Amniotic stem cell (primary cell): Measurements from ENCODE around the gene ARV1.

Experiments
- DNase-seq: peaks from one replicate; lab custom pipeline; 2025; lab: John Stamatoyannopoulos, UW

Gene ARV1

GRCh38 chr1:230978491-230979388 lies at the start of gene ARV1, which contains the start of gene TTC13:
TSS of gene ARV1 (plus strand) at chr1:230979094. CDS start at chr1:230979106, 12 bp downstream.
TSS of gene TTC13 (minus strand) at chr1:230978861. CDS start at chr1:230978830, 31 bp downstream.
- peak; percentile 95 for DNase-seq

DNA sequence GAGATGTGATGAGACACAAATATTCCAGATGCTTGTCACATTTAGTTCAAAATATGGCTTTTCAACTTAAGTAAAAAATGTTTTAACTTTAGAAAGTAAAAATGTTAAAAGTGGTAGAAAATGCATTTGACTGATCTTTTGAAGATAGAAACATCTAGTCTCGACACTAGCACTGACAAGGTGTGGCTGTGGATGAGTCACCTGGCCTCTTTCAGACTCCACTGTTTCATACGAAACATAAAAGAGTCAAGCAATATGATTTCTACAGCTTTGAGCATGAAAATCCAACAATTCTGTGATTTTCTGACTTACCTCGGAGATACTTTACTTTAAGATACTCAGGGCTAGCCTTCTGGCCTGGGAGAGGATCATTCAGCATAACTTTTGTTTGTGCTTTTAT lies 47.9 kb upstream of the ARV1 start:
- DNase-seq, result no peak

DNA sequence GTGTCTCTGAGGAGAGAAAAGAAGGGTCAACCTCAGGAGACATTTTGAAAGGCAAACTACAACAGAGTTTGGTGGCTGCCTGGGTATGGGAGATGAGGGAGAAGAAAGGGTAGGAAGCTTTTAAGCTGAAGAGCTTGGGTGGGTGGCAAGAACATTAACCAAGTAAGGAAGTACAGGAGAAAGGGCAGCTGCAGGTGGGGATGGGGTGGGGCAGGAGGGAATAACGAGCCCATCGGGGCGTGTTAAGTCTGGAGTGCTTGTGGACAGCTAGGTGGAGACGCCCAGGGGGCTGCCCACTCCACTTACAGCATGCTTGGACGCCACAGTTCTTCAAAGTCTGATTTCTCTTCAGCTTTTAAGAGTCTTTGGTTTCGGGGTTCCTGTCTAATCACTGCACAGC lies 43.0 kb upstream of the ARV1 start:
- DNase-seq, result no peak

DNA sequence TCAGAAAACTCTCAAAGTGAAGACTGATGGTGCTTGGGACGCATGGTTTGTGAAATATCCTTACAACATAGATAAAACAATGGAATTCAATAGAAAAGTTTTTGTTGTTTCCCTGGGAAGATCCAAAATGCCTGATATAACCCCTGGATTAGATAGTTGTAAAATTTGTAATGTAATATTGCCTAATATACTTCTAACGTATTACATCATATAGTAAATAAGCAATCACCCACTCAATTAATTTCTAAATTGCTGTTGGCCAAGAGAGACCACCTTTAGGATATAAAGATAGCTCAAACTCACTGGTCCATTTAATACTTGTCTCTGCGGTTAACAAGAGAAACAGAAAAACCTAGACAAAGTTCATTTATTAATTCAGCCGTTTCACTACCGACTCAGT lies 42.4 kb upstream of the ARV1 start:
- no peak for DNase-seq

- peak; percentile 1 for DNase-seq
These were observed 41.5 kb upstream of the ARV1 start for GRCh38 chr1:230937371-230937770.

- DNase-seq, result no peak
These were observed 39.9 kb upstream of the ARV1 start for GRCh38 chr1:230938924-230939368.

DNA sequence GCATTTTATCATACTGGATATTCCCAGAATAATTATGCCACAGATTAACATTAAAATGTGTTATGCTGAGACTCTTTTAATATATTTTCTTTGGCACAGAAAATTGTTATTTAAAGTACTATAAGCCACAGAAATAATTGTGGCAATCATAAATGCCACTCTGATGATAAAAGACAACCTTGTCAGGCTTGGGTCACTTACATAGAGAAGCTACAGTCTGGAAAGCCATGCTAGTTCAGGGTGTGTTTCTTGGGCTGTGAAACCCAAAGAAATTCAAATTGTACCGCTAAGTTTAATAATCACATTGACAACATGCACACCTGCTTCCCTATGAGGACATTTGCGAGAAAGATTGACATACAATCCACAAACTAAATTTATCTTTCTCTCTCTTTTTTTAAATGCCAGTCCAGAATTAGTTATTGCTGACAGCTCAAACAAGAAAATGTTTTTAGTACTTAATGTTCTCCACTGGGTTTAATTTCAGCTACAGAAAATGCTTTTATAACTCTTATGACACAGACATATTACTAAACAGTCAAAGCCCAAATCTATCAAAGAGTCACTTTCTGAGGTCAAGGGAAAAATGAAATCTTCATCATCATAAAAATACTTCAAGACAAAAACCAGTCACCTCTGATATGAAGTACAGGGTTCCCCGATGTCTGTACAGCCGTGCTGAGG lies 38.9 kb upstream of the ARV1 start:
- DNase-seq, result no peak

DNA sequence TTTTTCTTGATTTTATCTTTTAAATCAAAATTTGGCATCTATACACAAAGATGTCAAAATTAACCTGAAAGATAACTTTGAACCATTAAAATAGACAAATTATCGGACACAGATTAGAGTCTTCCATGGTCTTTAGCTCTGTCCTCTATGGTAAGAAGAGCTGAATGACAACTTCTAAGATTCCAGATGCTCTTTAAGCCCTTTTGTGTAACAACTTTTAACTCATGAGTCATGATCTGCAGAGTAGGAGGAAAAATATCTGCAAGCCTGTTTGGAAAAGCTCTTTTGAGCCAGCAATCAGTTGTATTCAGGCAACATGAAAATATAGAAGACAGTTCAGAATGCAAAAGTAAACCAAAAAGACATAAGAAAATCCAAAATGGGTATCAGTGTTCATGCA lies 38.0 kb upstream of the ARV1 start:
- DNase-seq, result peak; percentile 5

DNA sequence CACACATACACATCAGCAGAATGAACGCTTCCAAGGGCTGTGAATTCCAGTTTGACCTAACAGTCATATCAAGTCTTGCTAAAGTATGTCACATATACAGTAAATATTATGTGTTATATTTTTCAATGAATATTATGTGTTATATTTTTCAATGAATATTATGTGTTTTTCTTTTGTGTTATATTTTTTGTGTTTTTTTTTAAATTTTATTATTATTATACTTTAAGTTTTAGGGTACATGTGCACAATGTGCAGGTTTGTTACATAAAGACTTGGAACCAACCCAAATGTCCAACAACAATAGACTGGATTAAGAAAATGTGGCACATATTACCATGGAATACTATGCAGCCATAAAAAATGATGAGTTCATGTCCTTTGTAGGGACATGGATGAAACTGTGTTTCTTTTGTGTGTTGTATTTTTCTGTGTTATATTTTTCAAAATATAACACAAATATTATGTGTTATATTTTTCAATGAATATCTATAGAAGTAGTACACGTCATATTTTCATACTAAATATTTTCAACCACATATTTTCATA lies 35.8 kb upstream of the ARV1 start:
- no peak for DNase-seq

DNA sequence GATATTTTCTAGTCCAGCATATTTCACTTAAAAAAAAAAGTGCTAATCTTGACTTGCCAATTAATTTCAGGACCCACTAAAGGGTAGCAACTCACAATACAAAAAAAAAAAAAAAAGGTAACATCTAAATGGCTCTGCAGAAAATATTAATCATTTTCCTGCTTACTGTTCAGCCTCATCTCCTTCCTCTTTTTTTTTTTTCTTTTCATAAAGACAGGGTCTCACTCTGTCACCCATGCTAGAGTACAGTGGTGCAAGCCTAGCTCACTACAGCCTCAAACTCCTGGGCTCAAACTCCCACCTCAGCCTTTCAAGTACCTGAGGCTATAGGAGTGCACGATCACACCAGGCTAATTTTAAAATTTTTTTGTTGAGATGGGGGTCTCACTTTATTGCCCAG lies 30.6 kb upstream of the ARV1 start:
- no peak for DNase-seq

GRCh38 chr1:230948903-230949302 lies 30.0 kb upstream of the ARV1 start:
- no peak for DNase-seq

GRCh38 chr1:230950404-230950803 lies 28.5 kb upstream of the ARV1 start:
- DNase-seq, result no peak

GRCh38 chr1:230957580-230957989 lies 21.3 kb upstream of the ARV1 start:
- DNase-seq, result no peak

GRCh38 chr1:230958370-230958769 lies 20.5 kb upstream of the ARV1 start:
- DNase-seq, result no peak

DNA sequence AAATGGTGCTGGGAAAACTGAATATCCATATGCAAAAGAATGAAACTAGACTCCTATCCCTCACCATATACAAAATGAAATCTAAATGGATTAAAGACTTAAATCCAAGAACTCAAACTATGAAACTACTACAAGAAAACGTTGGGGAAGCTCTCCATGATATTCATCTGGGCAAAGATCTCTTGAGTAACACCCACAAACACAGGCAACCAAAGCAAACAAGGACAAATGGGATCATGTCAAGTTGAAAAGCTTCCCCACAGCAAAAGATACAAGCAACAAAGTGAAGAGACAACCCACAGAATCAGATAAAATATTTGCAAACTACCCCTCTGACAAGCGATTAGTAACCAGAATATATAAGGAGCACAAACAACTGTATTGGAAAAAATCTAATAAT lies 14.0 kb upstream of the ARV1 start:
- no peak for DNase-seq

GRCh38 chr1:230965535-230965934 lies 13.4 kb upstream of the ARV1 start:
- DNase-seq, result no peak

DNA sequence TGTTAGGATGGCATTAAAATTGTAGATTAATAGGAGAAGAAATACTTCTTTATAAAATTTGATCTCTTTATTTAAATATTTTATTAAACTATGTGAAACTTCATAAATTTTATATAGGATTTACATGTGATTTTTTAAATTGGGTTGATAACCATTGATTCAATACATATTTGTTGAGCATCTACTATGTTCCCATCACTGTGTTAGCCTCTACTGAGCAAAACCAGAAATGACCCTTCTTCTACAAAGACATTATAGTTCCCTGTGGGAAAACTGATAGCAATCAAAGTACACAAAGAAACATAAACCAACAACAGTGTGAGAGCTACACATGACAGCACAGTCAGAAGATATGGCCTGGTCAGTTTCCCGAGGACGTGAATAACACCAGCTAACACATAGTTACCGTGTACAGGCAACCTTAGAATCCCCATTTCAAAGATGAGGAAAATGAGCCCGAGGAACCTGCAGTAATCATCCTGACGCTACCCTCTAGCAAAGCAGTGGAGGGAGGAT lies 12.5 kb upstream of the ARV1 start:
- no peak for DNase-seq

DNA sequence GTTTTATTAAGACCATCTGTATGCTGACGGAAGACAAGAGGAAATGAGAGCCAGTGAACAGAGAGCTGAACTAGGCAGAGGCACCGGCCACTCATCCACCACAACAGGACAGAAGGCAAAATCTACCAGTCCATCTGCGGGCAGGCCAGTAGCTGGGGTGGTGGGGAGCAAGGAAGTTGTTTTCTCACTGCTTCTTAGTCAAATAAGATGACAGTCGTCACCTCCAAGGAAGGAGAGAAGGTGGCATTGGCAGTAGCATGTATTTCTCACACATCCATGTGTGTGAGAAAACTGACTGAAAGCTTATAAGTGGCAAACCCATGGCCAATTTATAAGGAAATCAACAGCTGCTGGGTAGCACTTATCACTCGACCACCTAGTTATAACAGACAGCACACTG lies 8.5 kb upstream of the ARV1 start:
- DNase-seq, result no peak

DNA sequence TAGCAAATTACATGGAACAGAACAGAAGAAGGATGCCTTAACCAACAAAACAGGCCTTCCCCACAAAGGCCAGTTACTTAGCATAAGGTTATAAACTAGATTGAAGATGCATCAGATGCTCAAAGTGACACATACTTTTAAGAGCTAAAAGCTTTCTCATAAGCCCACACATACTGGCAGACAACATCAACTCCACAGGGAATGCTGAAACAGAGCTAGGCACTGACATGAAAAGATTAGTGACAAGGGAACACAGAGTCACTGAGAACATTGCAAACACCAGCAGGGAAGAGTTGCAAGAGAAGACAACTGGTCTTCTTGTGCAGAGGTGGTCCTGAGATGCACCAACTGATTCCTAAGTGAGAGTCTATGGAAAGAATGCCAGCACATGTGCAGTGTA lies 7.1 kb upstream of the ARV1 start:
- DNase-seq, result no peak

DNA sequence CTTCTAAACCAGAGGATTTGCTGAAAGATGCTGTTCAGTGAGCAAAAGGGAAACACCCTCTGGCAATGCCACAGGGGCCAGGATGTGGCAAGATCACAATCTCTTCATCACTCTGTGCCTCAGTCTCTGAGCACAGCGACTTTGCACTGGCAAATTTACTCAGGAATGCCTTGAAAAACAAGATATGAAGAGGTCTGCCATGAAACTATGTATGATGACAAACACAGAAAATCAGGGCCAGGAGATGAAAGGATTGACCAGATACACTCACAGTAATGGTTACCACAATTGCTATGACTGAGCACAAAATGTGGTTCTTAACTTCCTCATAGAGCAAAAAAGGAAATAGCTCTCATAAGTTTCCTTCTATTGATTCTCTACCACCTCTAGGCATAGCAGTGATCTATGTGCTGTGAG lies 6.0 kb upstream of the ARV1 start:
- DNase-seq, result no peak

DNA sequence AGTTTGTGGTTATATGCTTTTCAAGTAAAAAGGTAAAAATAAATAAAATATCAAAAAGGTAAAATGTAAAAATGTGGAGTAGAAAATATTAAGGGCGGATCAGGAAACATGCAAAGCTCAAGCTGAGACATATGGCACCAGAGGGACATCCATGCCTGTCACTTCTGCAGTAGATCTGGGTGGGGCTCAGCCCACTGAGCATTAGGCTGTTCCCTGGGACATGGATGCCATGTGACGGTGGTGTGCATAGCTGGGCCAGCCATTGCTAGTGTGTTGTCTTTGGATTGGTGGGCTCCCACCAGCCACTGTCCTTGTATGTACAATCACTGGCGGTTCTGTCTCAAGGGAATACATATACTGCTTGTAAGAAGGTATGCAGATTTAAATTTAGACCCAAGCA lies 3.3 kb upstream of the ARV1 start:
- DNase-seq, result no peak

- DNase-seq, result no peak
These were observed 2.5 kb upstream of the ARV1 start for GRCh38 chr1:230976360-230976759.
